Measurements from ENCODE around the gene CCDC192.

DNA sequence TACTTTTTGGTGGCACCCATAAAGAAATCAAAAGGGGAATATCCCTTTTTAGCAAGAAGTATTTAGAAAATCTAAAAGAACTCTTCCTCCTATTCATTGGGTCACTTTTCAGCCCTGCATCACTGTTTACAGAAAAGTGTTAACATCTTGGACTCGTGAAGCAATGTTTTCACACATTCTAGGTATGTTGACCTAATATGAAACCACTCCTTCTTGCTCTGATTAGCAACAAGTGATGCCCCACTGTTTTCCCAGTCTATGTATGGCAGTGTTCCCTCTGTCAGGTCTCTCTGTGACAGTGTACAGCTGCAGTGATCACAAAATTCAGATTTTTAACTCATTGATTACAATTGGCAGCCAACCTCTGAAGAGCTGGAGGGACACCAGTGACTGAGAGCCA lies 232.2 kb downstream of the CCDC192 start:
- TF ChIP-seq, protein P1, sequence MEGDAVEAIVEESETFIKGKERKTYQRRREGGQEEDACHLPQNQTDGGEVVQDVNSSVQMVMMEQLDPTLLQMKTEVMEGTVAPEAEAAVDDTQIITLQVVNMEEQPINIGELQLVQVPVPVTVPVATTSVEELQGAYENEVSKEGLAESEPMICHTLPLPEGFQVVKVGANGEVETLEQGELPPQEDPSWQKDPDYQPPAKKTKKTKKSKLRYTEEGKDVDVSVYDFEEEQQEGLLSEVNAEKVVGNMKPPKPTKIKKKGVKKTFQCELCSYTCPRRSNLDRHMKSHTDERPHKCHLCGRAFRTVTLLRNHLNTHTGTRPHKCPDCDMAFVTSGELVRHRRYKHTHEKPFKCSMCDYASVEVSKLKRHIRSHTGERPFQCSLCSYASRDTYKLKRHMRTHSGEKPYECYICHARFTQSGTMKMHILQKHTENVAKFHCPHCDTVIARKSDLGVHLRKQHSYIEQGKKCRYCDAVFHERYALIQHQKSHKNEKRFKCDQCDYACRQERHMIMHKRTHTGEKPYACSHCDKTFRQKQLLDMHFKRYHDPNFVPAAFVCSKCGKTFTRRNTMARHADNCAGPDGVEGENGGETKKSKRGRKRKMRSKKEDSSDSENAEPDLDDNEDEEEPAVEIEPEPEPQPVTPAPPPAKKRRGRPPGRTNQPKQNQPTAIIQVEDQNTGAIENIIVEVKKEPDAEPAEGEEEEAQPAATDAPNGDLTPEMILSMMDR (IDR thresholded peaks at IDR 0.05), result no peak
- TF ChIP-seq POLR2A (IDR thresholded peaks at IDR 0.05), result no peak
- TF ChIP-seq EP300 (IDR thresholded peaks at IDR 0.05), result no peak

All from ovary (tissue), 3 donors.